ENCODE measurements around the gene FJX1.
A peak's percentile ranks its signal among the peaks of the same experiment; 100 is the strongest.

The FJX1 gene

DNA sequence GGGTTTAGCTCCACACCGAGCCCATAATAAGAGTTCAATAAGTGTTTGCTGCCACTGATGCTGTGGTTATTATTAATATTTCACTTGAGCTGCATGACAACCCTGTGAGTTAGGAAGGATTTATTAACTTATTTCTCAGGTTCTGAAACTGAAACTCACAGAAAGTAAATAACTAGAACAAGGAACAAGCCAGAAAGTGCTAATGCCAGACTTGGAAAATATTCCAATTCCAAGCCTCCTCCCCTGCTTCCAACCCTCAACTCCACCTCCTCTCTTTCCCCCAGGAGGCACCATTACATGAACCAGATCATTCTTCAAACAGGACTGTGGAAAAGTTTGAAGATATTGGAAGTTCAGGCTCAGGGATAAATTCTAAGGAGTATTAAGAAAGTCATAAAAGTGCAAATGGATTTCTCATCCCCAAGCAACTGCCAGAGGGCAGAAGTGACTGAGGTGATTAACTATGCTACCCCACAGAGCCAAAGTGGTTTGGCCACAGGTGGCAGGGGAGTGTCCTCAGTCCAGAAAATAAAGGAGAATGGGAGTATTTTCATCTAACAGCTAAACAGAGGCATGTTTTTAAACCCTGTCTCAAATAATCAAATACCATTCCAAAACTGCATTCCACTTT is 3.2 kb upstream of the FJX1 start:
- H3K36me3 ChIP-seq (ENCODE audit: control insufficient read depth, insufficient read depth, low read length) = no peaks in the 10 kb centered on the region
- no peak for DNase-seq (ENCODE audit: extremely low read depth, insufficient read length)
- H3K27me3 ChIP-seq (replicated peaks; ENCODE audit: control insufficient read depth, insufficient read depth, low read length) = no peaks in the 10 kb centered on the region; the same call in 1 of the 2 replicates
- TF ChIP-seq CTCF (IDR thresholded peaks at IDR 0.05; ENCODE audit: insufficient read depth, low read length, poor library complexity, severe bottlenecking) = no peak
- H3K4me3 ChIP-seq (replicated peaks; ENCODE audit: low read depth, low read length) = no peak overlapping the region

DNA sequence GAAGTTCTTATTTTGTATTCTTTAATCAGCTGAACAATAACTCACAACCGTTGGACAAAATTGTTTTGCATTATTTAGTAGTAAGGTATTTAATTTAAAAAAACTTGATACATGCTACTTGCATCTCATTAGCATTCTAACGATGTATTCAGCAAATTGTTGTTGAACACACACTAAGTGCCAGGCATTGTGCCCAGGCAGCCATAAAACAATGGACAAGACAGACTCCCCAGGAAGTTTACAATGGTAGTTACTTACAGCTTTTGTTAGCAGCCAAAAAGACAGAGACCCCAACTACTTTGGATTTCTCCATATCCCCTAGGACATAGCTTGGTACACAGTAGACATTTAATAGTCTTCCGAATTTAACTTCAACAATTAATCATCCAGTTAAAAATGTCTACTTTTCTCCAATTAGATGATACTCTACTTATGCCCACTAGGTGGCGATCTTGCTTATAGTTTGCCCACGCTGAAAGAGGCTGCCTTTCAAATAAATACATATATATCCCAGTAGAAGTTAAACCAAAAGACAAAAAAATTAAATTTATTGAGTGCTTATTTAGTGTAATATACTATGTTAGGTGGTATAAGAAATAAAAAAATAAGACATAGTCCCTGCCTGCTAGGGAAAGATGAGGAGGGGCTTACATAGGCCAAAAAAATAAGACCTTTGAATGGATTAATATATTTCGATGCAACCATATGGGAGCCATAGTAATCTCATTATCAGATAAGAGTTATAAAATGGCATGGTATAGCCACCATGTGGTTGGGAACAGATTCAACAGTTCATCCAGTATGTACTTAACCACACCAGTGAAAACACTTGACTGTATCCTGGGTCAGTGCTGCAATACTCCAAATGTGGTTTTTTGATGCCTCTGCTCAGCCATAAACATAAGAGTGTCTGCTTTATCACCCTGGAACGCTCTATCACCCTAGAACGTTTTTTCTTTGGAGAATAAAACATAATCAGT is 2.0 kb upstream of the FJX1 start:
- TF ChIP-seq CTCF (IDR thresholded peaks at IDR 0.05; ENCODE audit: insufficient read depth, low read length, poor library complexity, severe bottlenecking) = peak; percentile 57
- H3K4me3 ChIP-seq (replicated peaks; ENCODE audit: low read depth, low read length) = no peak overlapping the region
- no peaks in the 10 kb centered on the region; the same call in 1 of the 2 replicates for H3K27me3 ChIP-seq (replicated peaks; ENCODE audit: control insufficient read depth, insufficient read depth, low read length)
- no peaks in the 10 kb centered on the region for H3K36me3 ChIP-seq (ENCODE audit: control insufficient read depth, insufficient read depth, low read length)
- no peak for DNase-seq (ENCODE audit: extremely low read depth, insufficient read length)

DNA sequence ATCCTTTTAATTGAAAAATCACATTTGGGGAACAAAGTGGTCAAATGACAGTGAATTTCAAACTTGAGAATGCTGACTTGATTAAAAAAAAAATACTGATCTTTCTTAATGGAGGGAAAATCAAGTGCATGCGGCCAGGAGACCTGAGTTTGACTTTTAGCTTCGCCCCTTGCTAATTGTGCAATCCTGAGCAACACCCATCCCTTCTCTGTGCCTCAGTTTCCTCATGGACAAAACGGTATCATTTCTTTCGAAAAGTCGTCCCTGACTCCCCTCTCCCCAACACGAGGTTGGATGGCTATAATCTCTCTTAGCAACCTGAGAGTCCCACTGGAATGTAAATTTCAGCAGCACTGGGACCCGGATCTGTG is 959 bp upstream of the FJX1 start:
- DNase-seq (ENCODE audit: extremely low read depth, insufficient read length) = no peak
- no peak for TF ChIP-seq CTCF (IDR thresholded peaks at IDR 0.05; ENCODE audit: insufficient read depth, low read length, poor library complexity, severe bottlenecking)

DNA sequence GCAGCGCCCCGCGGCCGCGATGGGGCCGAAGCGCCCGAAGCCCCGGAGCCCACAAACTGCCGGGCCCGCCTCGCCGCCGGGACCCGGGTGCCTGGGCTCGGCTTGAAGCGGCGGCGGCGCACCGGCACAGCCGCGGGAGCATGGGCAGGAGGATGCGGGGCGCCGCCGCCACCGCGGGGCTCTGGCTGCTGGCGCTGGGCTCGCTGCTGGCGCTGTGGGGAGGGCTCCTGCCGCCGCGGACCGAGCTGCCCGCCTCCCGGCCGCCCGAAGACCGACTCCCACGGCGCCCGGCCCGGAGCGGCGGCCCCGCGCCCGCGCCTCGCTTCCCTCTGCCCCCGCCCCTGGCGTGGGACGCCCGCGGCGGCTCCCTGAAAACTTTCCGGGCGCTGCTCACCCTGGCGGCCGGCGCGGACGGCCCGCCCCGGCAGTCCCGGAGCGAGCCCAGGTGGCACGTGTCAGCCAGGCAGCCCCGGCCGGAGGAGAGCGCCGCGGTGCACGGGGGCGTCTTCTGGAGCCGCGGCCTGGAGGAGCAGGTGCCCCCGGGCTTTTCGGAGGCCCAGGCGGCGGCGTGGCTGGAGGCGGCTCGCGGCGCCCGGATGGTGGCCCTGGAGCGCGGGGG is 346 bp downstream of the FJX1 start:
- Histone ChIP-seq H3K36me3 (ENCODE audit: control insufficient read depth, insufficient read depth, low read length) (no peaks in the 10 kb centered on the region), H3K4me3 (replicated peaks; ENCODE audit: low read depth, low read length) (peak overlapping the region; percentile 56), H3K27me3 (replicated peaks; ENCODE audit: control insufficient read depth, insufficient read depth, low read length) (no peaks in the 10 kb centered on the region; the same call in 1 of the 2 replicates)
- TF ChIP-seq CTCF (IDR thresholded peaks at IDR 0.05; ENCODE audit: insufficient read depth, low read length, poor library complexity, severe bottlenecking) = no peak
- peak; percentile 79 for DNase-seq (ENCODE audit: extremely low read depth, insufficient read length)

More for the DNA sequence above, 959 bp upstream of the FJX1 start:
- no peaks in the 10 kb centered on the region; the same call in 1 of the 2 replicates for H3K27me3 ChIP-seq (replicated peaks; ENCODE audit: control insufficient read depth, insufficient read depth, low read length)
- no peak overlapping the region for H3K4me3 ChIP-seq (replicated peaks; ENCODE audit: low read depth, low read length)
- H3K36me3 ChIP-seq (ENCODE audit: control insufficient read depth, insufficient read depth, low read length) = no peaks in the 10 kb centered on the region

DNA sequence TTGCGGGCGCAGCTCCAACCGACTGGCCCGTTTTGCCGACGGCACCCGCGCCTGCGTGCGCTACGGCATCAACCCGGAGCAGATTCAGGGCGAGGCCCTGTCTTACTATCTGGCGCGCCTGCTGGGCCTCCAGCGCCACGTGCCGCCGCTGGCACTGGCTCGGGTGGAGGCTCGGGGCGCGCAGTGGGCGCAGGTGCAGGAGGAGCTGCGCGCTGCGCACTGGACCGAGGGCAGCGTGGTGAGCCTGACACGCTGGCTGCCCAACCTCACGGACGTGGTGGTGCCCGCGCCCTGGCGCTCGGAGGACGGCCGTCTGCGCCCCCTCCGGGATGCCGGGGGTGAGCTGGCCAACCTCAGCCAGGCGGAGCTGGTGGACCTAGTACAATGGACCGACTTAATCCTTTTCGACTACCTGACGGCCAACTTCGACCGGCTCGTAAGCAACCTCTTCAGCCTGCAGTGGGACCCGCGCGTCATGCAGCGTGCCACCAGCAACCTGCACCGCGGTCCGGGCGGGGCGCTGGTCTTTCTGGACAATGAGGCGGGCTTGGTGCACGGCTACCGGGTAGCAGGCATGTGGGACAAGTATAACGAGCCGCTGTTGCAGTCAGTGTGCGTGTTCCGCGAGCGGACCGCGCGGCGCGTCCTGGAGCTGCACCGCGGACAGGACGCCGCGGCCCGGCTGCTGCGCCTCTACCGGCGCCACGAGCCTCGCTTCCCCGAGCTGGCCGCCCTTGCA is 1.0 kb downstream of the FJX1 start:
- H3K4me3 ChIP-seq (replicated peaks; ENCODE audit: low read depth, low read length) = peak overlapping the region; percentile 49
- no peaks in the 10 kb centered on the region; the same call in 1 of the 2 replicates for H3K27me3 ChIP-seq (replicated peaks; ENCODE audit: control insufficient read depth, insufficient read depth, low read length)
- TF ChIP-seq CTCF (IDR thresholded peaks at IDR 0.05; ENCODE audit: insufficient read depth, low read length, poor library complexity, severe bottlenecking) = no peak
- peak; percentile 80 for DNase-seq (ENCODE audit: extremely low read depth, insufficient read length)
- H3K36me3 ChIP-seq (ENCODE audit: control insufficient read depth, insufficient read depth, low read length) = no peaks in the 10 kb centered on the region
